Thoracic aorta (tissue), 2 donors: Measurements from ENCODE around the gene CHSY1. TPM values are rescaled to one million over a fixed set of nuclear protein-coding genes. Genes with fewer than 3 reads are reported as not detected.

ENCODE experiments used
- ATAC-seq: fragments of 150-250 bp; one replicate; pipeline ENCODE4 v1.8.0; 2017; ENCODE audit warnings: low read depth; ENCODE audit not compliant: insufficient number of reproducible peaks, low FRiP score
- DNase-seq: peaks from one replicate; pipeline ENCODE4 v3.0.0-alpha.2; 2020; ENCODE audit warnings: low spot score
- H3K27ac ChIP-seq, 2 donors: fragments of 200-600 bp; sonication (generic); 1 replicate in 1 of 2; 2 replicates in 1 of 2; pipeline ENCODE4 v1.5.1; 2016; ENCODE audit warnings: mild to moderate bottlenecking in 2 of 2, moderate library complexity in 2 of 2
- H3K27me3 ChIP-seq: fragments of 200-600 bp; sonication (generic); replicated peaks from 2 replicates; pipeline ENCODE4 v1.6.0; 2016; ENCODE audit warnings: mild to moderate bottlenecking; ENCODE audit not compliant: insufficient read depth
- H3K36me3 ChIP-seq: fragments of 200-600 bp; sonication (generic); one replicate; pipeline ENCODE4 v1.5.1; 2016
- H3K4me1 ChIP-seq, 2 donors: fragments of 200-600 bp; sonication (generic); 1 replicate in 1 of 2; 2 replicates in 1 of 2; pipeline versions ENCODE4 v1.5.1 to v1.6.0; 2016; ENCODE audit warnings: low read depth in 2 of 2, mild to moderate bottlenecking in 1 of 2; ENCODE audit not compliant: control insufficient read depth in 1 of 2
- H3K4me3 ChIP-seq: fragments of 200-600 bp; sonication (generic); 2 replicates; pipeline ENCODE4 v1.5.1; 2016; ENCODE audit warnings: mild to moderate bottlenecking
- H3K9me3 ChIP-seq: fragments of 200-600 bp; sonication (generic); 2 replicates; pipeline ENCODE4 v1.5.1; 2016
- total RNA-seq, 2 donors: library from RNA; depleted of rRNA; stranded (reverse); fragments of >200 nt; gene quantifications; one replicate each; pipeline versions ENCODE4 v1.1.0 to v1.2.3, GENCODE V29; 2016
- TF ChIP-seq, protein P1 (sequence below): fragments of 200-600 bp; sonication (generic); IDR thresholded peaks from one replicate; pipeline ENCODE4 v1.5.1; 2019; ENCODE audit warnings: antibody characterized with exemption

Gene CHSY1
- total RNA-seq, 2 donors from 2014 or later: 35.7 to 153 TPM

DNA sequence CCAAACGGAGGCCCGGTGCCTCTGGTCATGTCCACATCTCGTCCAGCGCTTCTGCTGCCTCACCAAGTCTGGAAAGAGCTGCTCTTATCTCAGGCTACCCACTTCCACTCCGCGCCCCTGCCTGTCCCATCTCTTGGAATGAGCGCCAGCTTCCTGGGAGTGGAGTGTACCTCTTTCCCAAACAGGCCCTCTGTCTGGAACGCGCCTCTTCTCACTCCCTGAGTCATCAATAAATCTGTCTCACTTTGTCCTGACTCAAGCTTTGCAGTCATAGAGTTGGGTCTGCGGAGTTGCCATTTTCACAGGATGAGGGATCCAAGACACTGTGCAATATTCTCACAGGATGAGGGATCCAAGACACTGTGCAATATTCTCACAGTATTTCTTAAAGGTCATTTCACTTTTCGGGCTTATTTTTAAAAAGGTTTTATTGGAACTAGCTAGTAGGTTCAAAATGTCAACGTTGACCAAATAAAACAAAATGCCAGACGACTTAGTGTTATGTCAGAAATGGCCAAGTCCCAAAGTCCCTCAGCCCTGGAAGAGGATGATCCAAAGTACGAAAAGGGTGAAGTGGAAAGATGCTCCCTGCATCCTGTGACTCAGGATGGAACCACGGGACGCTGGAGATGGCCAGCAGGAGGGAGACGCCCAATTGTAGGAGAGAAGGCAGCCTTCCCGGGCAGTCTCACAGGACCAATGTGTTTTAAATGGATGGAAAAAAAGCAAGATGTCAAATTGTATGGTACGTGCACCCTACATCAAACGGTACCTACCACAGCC lies 81.1 kb downstream of the CHSY1 start:
- Histone ChIP-seq H3K4me3 (no peak overlapping the region), H3K36me3 (no peaks in the 10 kb centered on the region), H3K27ac (peak overlapping the region; percentile 95 to 96), H3K4me1 (peaks cover 44 to 73% of the 10 kb centered on the region in 2 donors), H3K9me3 (peaks cover 4% of the 10 kb centered on the region), H3K27me3 (no peaks in the 10 kb centered on the region)
- ATAC-seq (peak; percentile 30), DNase-seq (peak; percentile 68)
- TF ChIP-seq, protein P1, sequence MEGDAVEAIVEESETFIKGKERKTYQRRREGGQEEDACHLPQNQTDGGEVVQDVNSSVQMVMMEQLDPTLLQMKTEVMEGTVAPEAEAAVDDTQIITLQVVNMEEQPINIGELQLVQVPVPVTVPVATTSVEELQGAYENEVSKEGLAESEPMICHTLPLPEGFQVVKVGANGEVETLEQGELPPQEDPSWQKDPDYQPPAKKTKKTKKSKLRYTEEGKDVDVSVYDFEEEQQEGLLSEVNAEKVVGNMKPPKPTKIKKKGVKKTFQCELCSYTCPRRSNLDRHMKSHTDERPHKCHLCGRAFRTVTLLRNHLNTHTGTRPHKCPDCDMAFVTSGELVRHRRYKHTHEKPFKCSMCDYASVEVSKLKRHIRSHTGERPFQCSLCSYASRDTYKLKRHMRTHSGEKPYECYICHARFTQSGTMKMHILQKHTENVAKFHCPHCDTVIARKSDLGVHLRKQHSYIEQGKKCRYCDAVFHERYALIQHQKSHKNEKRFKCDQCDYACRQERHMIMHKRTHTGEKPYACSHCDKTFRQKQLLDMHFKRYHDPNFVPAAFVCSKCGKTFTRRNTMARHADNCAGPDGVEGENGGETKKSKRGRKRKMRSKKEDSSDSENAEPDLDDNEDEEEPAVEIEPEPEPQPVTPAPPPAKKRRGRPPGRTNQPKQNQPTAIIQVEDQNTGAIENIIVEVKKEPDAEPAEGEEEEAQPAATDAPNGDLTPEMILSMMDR: no peak

DNA sequence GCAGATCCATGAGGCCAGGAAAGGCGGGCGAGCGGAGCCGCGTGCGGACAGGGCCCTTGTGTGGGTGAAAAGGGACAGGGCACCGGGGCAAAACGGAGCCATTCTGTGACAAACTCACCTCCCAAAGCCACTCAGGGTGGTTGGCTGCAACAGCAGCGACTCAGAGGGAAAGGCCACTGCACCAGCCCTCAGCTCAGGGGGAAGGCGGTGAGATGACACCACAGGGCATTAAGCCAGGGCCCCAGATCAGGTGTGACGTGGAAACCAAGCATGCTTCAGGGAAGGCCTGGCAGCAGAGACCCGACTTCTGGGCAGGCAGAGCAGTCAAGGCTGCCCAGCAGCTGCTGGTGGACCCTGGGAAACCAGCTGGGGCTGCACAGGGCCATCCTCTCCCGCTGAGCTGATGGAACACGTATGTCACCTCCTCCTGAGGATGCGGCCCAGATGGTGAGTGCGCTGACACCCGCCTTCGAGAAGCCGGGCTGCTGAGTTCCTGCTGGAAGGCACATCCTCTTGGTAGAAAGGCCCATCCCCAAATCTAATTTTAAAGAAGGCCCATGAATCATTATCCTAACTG lies 82.3 kb downstream of the CHSY1 start:
- ATAC-seq (no peak), DNase-seq (no peak)
- H3K4me1 ChIP-seq: peaks cover 44 to 73% of the 10 kb centered on the region in 2 donors

GRCh38 chr15:101168898-101169494 lies 82.9 kb downstream of the CHSY1 start:
- TF ChIP-seq, protein P1: no peak
- Histone ChIP-seq H3K4me1 (peaks cover 44 to 69% of the 10 kb centered on the region in 2 donors), H3K36me3 (no peaks in the 10 kb centered on the region), H3K9me3 (peaks cover 9% of the 10 kb centered on the region), H3K4me3 (peak overlapping the region; percentile 59), H3K27me3 (no peaks in the 10 kb centered on the region), H3K27ac (peak overlapping the region; percentile 95 to 96)
- DNase-seq: no peak
- no peak for ATAC-seq

More for the DNA sequence above, 82.3 kb downstream of the CHSY1 start:
- Histone ChIP-seq H3K27ac (peak overlapping the region; percentile 95 to 96), H3K27me3 (no peaks in the 10 kb centered on the region), H3K4me3 (no peak overlapping the region), H3K9me3 (peaks cover 9% of the 10 kb centered on the region), H3K36me3 (no peaks in the 10 kb centered on the region)
- TF ChIP-seq, protein P1: no peak

GRCh38 chr15:101168463-101168824 lies 83.4 kb downstream of the CHSY1 start:
- DNase-seq (peak; percentile 48), ATAC-seq (peak; percentile 16)
- peak overlapping the region; percentile 59 for H3K4me3 ChIP-seq

More at GRCh38 chr15:101168463-101168824, 83.4 kb downstream of the CHSY1 start:
- Histone ChIP-seq H3K9me3 (peaks cover 9% of the 10 kb centered on the region), H3K27me3 (no peaks in the 10 kb centered on the region), H3K27ac (peak overlapping the region; percentile 95 to 96), H3K4me1 (peaks cover 44 to 68% of the 10 kb centered on the region in 2 donors), H3K36me3 (no peaks in the 10 kb centered on the region)
- TF ChIP-seq, protein P1: no peak
